ENCODE measurements around the gene GPD1L.

Gene GPD1L

GRCh38 chr3:32137870-32138269 is 31.4 kb downstream of the GPD1L start:
- no peak for DNase-seq (ENCODE audit: low read depth)

GRCh38 chr3:32138545-32139104 is 32.2 kb downstream of the GPD1L start:
- no peak for DNase-seq (ENCODE audit: low read depth)

- DNase-seq (ENCODE audit: low read depth), result no peak
Observed at GRCh38 chr3:32140943-32141342, 34.5 kb downstream of the GPD1L start.

- peak; percentile 86 for DNase-seq (ENCODE audit: low read depth)
Observed at GRCh38 chr3:32143849-32144757, 37.7 kb downstream of the GPD1L start.

- no peak for DNase-seq (ENCODE audit: low read depth)
Observed at GRCh38 chr3:32146746-32147211, 40.4 kb downstream of the GPD1L start.

- DNase-seq (ENCODE audit: low read depth), result no peak
Observed at GRCh38 chr3:32147509-32147908, 41.1 kb downstream of the GPD1L start.

GRCh38 chr3:32147933-32148332 is 41.5 kb downstream of the GPD1L start:
- no peak for DNase-seq (ENCODE audit: low read depth)

GRCh38 chr3:32148351-32148750 is 41.9 kb downstream of the GPD1L start:
- no peak for DNase-seq (ENCODE audit: low read depth)

- no peak for DNase-seq (ENCODE audit: low read depth)
Observed at GRCh38 chr3:32153414-32154204, 47.2 kb downstream of the GPD1L start.

GRCh38 chr3:32154205-32154579 is 47.8 kb downstream of the GPD1L start:
- DNase-seq (ENCODE audit: low read depth), result no peak

GRCh38 chr3:32155117-32155516 is 48.7 kb downstream of the GPD1L start:
- no peak for DNase-seq (ENCODE audit: low read depth)

- DNase-seq (ENCODE audit: low read depth), result no peak
Observed at GRCh38 chr3:32157600-32158264, 51.3 kb downstream of the GPD1L start.

- no peak for DNase-seq (ENCODE audit: low read depth)
Observed at GRCh38 chr3:32160706-32161214, 54.3 kb downstream of the GPD1L start.

- no peak for DNase-seq (ENCODE audit: low read depth)
Observed at GRCh38 chr3:32165442-32165841, 59.0 kb downstream of the GPD1L start.

GRCh38 chr3:32166654-32167053 is 60.2 kb downstream of the GPD1L start:
- DNase-seq (ENCODE audit: low read depth), result no peak

GRCh38 chr3:32172420-32172819 is 66.0 kb downstream of the GPD1L start:
- no peak for DNase-seq (ENCODE audit: low read depth)

GRCh38 chr3:32175607-32176197 is 69.3 kb downstream of the GPD1L start:
- no peak for DNase-seq (ENCODE audit: low read depth)

- peak; percentile 57 for DNase-seq (ENCODE audit: low read depth)
Observed at GRCh38 chr3:32176989-32177701, 70.7 kb downstream of the GPD1L start.

GRCh38 chr3:32177702-32178198 is 71.3 kb downstream of the GPD1L start:
- DNase-seq (ENCODE audit: low read depth), result peak; percentile 68

- DNase-seq (ENCODE audit: low read depth), result no peak
Observed at GRCh38 chr3:32180141-32180784, 73.8 kb downstream of the GPD1L start.

Measured in HS-27A (cell line).